HG02852 (cell line): ENCODE data around the gene CENPT.
A peak's percentile ranks its signal among the peaks of the same experiment; 100 is the strongest.
"Not testable (repeated sequence)": the region's sequence is repeated elsewhere in the genome, so short reads cannot be mapped to it uniquely, and the experiment has no call there.

ENCODE experiments used
- ATAC-seq: cut with Tn5 transposase; IDR thresholded peaks from one replicate; pipeline ENCODE4 v1.9.1; 2021; ENCODE audit warnings: mild to moderate bottlenecking, moderate library complexity; ENCODE audit not compliant: unreplicated experiment

CENPT gene

DNA sequence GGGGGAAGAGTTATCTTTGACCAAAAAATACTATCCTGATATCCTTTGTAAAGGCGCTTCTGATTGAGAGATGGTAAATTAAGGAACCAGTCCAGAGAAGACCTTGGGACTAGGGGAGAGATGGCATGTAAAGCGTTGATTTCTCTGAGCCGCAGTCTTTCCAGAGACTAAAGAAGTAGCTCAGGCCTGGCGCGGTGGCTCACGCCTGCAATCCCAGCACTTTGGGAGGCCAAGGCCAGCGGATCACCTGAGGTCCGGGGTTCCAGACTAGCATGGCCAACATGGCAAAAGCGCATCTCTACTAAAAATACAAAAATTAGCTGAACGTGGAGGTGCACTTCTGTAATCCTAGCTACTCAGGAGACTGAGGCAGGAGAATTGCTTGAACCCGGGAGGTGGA is 625 bp upstream of the CENPT start:
- no peak for ATAC-seq

GRCh38 chr16:67846320-67847063 is 1.0 kb downstream of the CENPT start, which contains the start of gene NUTF2:
Gene NUTF2 (plus strand): TSS chr16:67846933. CDS start chr16:67865131, 18,198 bp downstream.
- peak; percentile 53 for ATAC-seq

DNA sequence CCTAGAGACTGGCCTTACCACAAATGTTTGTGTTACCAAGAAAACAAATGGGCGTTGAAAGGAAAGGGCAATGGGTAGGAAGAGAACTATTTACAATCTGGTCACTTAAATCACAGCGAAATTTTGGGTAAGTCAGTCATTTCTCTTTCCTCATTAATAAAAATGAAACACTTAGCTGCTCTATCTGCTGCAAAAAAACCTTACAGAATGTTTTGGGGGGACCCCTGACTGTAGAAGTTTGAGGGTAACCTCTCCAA is 1.5 kb downstream of the CENPT start:
- no peak for ATAC-seq

GRCh38 chr16:67845291-67846062 is 2.0 kb downstream of the CENPT start:
- no peak for ATAC-seq

DNA sequence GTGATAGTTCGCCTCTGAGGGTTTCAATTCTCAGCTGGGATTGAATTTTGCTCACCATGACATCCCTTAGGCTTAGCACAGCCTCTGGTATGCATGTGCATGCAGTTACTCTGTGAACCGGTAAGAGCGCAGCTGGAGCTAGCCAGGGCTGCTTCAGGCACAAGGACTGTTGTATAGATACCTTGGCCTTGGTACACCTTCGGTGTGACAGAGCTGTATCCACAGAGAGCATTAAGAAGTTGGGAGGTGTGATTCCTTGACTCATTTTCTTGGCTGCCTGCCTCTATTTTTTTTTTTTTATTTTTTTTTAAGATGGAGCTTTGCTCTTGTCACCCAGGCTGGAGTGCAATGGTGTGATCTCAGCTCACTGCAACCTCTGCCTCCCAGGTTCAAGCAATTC is 3.0 kb downstream of the CENPT start:
- ATAC-seq, result no peak

DNA sequence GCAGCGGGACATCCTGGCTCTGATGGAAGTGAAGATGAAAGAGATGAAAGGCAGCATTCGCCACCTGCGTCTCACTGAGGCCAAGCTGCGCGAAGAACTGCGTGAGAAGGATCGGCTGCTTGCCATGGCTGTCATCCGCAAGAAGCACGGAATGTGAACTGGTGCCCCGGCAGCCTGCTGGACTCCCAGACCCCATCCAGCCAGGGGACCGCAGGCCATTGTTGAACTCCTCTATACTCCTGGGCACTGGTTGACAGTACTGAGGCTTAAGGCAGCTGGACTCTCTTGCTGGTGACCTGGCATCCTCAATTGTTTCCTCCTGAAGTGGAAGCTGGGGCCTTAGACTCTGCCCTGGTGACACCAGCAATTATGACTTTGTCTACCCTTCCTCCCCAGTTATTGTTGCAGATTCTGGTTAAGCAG is 4.1 kb downstream of the CENPT start:
- ATAC-seq, result no peak

GRCh38 chr16:67842509-67843342 is 4.8 kb downstream of the CENPT start:
- ATAC-seq, result peak; percentile 6

DNA sequence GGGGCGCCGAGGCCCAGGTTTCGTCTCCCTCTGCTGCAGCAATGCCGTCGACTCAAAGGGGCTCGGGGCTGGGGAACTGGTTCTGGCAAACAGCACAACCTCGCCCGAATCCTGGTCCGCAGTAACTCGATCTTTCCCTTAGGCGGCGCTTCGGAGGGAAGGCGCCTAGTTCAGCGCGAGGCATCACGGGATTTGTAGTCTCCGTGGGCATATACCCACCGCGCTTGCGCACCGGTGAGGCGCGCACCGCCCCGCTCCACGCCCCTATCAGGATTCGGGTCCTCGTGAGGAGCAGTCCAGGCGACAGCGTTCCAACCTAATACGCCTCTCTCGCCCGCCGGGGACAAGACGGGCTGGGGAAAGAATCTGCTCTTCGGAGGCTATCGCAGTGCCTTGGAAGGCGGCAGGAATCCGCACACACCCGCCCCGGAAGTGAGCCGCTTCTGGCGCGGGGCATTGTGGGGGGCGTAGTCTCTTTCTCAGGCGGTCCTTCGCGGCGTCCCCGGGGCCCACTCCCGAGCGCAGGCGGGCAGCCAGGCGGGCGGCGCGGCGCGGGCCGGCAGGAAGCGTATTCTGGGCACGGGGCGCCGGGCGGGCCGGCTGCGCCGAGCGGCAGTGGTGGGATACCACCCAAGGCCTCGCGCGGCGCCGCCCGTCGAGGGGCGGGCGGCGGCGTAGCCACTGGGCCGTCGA is 5.5 kb downstream of the CENPT start, which contains the start of gene THAP11:
Gene THAP11, plus strand, starts transcription at position 505 of the 693 bp plus-strand sequence. CDS start 235 bp downstream, outside the sequence.
- peak; percentile 49 for ATAC-seq

DNA sequence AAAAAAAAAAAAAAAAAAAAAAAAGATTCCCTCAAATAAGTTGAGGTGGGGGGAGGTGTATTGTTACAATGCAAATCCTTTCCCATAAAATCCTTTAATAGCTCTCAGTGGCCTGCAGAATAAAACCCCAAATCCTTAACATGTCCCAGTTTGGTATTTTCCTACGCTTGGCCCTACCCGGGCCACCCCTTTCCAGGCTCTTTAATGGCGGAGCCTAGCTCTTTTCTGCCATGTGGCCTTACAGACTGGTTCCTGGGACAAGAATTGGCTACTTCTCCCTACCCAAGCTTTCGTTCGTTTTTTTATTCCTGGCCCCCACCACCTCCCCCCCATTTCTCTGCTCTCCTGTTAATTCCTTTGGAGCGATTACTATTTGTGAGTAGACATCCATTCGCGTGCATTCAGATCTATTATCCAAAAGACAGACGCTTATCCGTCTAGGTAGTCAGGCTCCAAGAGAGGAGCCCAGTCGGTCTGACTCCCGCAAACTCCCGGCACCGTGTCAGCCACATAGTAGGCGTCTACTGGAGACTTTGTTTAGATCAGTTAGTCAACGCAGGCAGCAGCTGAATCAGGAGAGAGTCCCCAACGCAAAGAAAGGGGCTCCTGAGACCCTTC is 6.2 kb downstream of the CENPT start:
- ATAC-seq, result no peak

DNA sequence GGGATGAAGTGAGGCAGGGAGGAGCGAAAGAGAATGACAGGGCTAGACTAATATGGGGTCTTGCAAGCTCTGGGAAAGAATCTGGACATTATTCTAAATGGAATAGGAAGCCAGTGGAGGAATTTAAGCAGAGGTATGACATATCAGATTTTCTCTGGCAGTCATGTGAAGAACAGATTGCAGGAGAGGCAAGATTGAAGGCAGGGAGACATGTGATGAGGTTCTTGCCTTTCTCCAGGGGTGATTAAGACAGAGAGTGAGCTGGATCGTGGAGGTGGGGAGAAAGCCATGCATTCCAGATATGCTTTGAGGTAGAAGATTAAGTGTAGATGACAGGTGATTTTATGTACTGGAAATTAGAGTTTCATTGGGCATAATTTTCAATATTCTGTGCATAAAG is 9.7 kb downstream of the CENPT start:
- no peak for ATAC-seq

GRCh38 chr16:67837190-67837589 is 10.3 kb downstream of the CENPT start:
- not testable (repeated sequence) for ATAC-seq

DNA sequence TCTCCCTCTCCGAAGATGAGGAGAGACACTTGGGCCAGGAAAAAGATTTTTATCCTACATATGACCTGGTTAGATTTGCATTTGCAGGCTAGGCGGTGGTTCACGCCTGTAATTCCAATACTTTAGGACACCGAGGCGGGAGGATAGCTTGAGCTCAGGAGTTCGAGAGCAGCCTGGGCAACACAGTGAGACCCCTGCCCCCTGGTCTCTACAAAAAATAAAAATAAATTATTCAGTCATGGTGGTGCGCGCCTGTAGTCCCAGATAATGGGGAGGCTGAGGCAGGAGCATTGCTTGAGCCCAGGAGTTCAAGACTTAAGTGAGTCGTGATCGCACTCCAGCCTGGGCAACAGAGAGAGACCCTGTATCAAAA is 13.3 kb downstream of the CENPT start:
- no peak for ATAC-seq

DNA sequence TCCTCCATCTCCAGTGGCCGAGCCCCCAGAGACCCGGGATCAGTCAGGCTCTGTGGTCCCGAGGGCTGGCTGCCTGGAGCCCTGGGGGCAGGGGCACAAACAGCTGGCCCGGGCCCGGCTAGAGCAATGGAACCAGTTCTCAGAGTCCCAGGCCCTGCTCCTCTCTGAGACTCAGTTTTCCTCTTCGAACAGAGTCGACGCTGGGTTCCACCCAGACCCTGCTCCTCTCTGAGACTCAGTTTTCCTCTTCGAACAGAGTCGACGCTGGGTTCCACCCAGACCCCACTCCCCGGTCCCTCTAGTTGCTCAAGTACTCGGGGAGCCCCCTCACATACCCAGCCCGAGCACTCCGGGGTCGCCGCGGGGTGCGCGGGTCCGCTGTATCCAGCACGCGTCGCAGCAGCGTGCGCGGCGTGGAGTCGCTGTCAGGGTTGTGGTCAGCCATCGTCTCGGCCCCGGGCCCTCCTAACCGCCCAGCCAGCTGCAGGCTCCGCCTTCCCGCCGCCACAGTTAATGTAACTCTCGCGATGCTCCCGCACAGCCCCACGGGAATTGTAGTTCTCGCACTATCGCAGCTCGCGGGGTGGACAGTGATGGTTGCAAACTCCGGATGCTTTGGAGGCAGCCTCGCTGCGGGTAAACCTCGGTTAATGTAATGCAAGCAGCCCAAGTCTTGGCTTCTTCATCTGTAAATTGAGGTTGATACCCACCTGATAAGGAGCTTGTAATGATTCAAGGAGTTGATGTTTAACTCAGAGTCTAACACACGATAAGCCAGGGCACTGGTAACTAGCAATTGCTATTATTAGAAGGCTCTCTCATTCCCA is 13.9 kb downstream of the CENPT start:
- peak; percentile 97 for ATAC-seq

DNA sequence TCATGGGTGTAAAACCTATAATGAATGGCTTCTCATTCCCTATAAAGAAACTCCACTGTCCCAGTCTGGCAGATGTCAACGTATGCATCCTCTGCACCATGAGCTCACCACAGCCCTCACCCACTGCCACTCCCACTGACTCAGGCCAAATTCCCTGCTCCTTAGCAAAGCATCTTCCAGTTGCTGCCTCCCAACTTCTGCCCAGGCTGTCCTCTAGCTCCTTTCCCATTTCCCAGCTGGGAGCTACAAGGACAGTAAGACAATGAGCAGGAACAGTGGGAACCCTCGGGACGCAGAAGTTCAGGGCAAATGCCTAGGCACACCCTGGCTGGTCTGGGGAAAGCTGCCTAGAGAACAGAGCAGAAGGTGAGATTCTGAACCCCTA is 14.5 kb downstream of the CENPT start:
- no peak for ATAC-seq

GRCh38 chr16:67828651-67829050 is 18.8 kb downstream of the CENPT start:
- no peak for ATAC-seq

GRCh38 chr16:67825906-67826305 is 21.6 kb downstream of the CENPT start:
- ATAC-seq, result no peak

- ATAC-seq, result no peak
Observed at GRCh38 chr16:67825119-67825518, 22.4 kb downstream of the CENPT start.

DNA sequence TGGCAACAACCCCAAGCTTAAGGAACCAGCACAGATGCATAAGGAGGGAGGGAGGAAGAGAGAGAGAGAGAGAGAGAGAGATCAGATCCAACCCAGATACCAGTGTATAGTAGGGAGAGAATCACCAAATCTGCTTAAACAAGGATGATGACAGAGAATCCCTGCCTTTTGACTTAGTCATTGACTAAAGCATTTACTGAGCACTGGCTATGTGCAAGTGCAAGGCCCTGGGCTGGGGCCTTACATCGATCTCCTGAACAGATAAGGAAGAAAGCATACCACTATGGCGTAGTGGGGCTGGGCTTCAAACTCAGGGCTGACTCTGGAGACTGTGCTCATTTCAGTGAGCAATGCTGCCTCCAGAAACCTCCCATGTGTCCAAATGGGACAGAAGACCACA is 25.0 kb downstream of the CENPT start:
- no peak for ATAC-seq

GRCh38 chr16:67820608-67821259 is 26.8 kb downstream of the CENPT start:
- no peak for ATAC-seq
